ENCODE data around the gene CIDEC. TPM values are rescaled to one million over a fixed set of nuclear protein-coding genes. Genes with fewer than 3 reads are reported as not detected.

Gene CIDEC
- total and polyA plus RNA-seq, 2 of the 13 experiments (the other 11 are each of a cell fraction or from before 2014, with no cell fraction given): 2.5 to 10.4 TPM

DNA sequence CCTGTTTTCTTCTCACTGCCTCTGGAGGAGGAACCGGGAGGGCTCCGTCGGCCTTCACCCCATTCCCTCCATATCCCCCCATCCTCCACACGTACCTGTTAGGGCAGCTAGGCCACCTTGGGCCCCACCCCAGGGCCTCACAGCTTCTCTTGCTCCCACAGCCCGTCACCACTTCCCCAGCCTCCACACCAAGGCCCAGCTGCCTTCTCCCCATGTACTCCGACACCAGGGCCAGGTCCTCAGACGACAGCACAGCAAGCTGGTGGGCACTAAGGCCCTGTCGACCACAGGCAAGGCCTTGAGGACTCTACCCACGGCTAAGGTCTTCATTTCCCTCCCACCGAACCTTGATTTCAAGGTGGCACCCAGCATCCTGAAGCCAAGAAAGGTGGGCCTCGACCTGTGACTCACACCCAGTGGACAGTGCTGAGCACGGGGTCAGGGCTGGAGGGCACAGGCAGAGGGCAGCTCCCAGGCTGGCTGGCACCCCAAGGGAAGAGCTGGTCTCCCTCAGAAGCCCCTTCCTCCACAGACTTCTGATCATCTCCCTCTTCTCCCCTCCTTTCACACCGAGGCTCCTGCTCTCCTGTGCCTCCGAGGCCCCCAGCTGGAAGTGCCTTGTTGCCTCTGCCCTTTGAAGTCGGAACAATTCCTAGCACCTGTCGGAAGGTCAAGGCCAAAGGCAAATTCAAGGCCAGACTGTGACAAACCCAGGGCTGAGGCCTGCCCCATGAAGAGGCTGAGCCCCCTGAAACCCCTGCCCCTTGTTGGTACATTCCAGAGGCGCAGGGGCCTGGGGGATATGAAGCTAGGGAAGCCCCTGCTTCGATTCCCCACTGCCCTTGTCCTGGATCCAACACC lies 45.3 kb downstream of the CIDEC start (continued):
- TF ChIP-seq SKIL (CRISPR knock-in tag; IDR thresholded peaks at IDR 0.05; ENCODE audit: borderline replicate concordance) (peak; percentile 60; the same call in 1 of the 2 replicates), ZNF232 (CRISPR knock-in tag; IDR thresholded peaks at IDR 0.05; ENCODE audit: borderline replicate concordance) (no peak), ARID5B (CRISPR knock-in tag; IDR thresholded peaks at IDR 0.05) (no peak; the same call in 1 of the 2 replicates), SRY (CRISPR knock-in tag; IDR thresholded peaks at IDR 0.05) (0 out of 2 replicates have a peak, but pooled peaks have one; percentile 3)
- TF ChIP-seq, protein P1, sequence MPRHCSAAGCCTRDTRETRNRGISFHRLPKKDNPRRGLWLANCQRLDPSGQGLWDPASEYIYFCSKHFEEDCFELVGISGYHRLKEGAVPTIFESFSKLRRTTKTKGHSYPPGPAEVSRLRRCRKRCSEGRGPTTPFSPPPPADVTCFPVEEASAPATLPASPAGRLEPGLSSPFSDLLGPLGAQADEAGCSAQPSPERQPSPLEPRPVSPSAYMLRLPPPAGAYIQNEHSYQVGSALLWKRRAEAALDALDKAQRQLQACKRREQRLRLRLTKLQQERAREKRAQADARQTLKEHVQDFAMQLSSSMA (CRISPR knock-in tag; IDR thresholded peaks at IDR 0.05): no peak
- TF ChIP-seq, protein P2, sequence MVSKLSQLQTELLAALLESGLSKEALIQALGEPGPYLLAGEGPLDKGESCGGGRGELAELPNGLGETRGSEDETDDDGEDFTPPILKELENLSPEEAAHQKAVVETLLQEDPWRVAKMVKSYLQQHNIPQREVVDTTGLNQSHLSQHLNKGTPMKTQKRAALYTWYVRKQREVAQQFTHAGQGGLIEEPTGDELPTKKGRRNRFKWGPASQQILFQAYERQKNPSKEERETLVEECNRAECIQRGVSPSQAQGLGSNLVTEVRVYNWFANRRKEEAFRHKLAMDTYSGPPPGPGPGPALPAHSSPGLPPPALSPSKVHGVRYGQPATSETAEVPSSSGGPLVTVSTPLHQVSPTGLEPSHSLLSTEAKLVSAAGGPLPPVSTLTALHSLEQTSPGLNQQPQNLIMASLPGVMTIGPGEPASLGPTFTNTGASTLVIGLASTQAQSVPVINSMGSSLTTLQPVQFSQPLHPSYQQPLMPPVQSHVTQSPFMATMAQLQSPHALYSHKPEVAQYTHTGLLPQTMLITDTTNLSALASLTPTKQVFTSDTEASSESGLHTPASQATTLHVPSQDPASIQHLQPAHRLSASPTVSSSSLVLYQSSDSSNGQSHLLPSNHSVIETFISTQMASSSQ (IDR thresholded peaks at IDR 0.05; ENCODE audit: low read depth): no peak
- TF ChIP-seq, protein P2 (CRISPR knock-in tag; IDR thresholded peaks at IDR 0.05; ENCODE audit: borderline replicate concordance): no peak

Data from HepG2 (cell line).